ENCODE measurements around the gene POMGNT2. TPM values are rescaled to one million over a fixed set of nuclear protein-coding genes. Genes with fewer than 3 reads are reported as not detected.

The POMGNT2 gene
- total and polyA plus RNA-seq, 4 donors: 5.8 to 6.6 (median 6.5) TPM

DNA sequence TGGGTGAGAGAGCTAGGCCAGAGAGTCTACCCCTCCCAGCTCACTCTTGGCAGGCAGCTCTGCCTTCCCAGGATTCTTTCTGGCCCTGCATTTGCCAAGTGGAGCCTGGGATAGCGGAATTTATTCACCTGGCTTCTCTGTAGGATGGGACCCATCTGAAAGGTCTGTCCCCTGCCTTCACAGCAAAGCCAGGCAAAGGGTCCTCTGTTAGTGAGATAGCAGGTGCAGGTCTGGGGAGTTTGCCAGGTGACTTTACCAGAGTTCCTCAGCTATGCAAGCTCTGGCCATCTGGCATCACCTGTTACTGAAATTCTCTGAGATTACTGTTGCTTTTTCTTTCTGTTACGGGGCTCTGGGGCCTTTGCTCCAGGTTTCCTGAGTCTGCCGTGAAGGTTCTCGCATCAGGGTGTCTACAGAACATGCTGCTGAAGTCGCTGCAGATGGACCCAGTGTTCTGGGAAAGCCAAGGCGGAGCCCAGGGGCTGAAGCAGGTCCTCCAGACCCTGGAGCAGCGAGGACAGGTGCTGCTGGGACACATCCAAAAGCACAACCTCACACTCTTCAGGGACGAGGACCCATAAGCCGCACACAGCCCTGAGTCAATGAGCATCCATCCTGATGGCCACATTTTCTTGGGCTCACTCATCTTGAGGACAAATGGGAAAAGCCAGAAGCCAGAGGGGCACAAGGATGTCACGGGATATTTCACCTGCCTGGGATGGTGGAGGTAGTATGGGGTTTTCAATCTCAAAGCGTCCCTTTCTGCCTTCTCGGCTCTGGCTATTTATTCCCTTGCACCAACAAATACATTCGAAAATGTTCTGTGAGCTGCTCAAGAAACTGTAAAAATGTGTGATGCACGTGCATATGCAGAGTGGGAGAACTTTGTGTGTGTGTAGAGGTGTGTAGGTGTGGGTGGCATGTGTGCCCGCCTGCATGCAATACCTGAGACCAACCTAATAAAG, 49.8 kb downstream of the POMGNT2 start:
- Histone ChIP-seq H3K36me3 (ENCODE audit: control insufficient read depth in 4 of 4, insufficient read depth in 3 of 4, low read depth in 1 of 4, low read length in 3 of 4) (peaks cover 0 to 21% (median 3%) of the 10 kb centered on the region in 4 donors), H3K27ac (ENCODE audit: low read depth in 1 of 2, low read length in 2 of 2) (no peak overlapping the region), H3K9ac (ENCODE audit: low read depth in 1 of 2, low read length in 2 of 2) (no peak overlapping the region), H3K4me3 (ENCODE audit: low read depth in 1 of 3, low read length in 3 of 3) (no peak overlapping the region), H3K9me3 (ENCODE audit: control insufficient read depth in 4 of 4, low read length in 3 of 4) (no peaks in the 10 kb centered on the region), H3K4me1 (ENCODE audit: control insufficient read depth in 4 of 4, insufficient read depth in 4 of 4, low read length in 3 of 4) (no peaks in the 10 kb centered on the region), H3K27me3 (ENCODE audit: control insufficient read depth in 4 of 4, insufficient read depth in 4 of 4, low read length in 3 of 4) (no peaks in the 10 kb centered on the region)
- peak; percentile 19 for DNase-seq (ENCODE audit: low spot score)
- TF ChIP-seq ZBTB33 (IDR thresholded peaks at IDR 0.05) (no peak), RAD21 (IDR thresholded peaks at IDR 0.05) (no peak), MAX (IDR thresholded peaks at IDR 0.05) (no peak), FOXA2 (IDR thresholded peaks at IDR 0.05) (no peak), TAF1 (conservative IDR thresholded peaks at IDR 0.05) (no peak), REST (IDR thresholded peaks at IDR 0.05) (no peak), HNF4A (conservative IDR thresholded peaks at IDR 0.05) (no peak), HNF4G (IDR thresholded peaks at IDR 0.05) (no peak), EGR1 (IDR thresholded peaks at IDR 0.05; ENCODE audit: low read depth in 2 of 2) (no peak), RXRA (IDR thresholded peaks at IDR 0.05) (no peak), YY1 (IDR thresholded peaks at IDR 0.05) (no peak), SP1 (IDR thresholded peaks at IDR 0.05) (no peak)
- TF ChIP-seq, protein P1, sequence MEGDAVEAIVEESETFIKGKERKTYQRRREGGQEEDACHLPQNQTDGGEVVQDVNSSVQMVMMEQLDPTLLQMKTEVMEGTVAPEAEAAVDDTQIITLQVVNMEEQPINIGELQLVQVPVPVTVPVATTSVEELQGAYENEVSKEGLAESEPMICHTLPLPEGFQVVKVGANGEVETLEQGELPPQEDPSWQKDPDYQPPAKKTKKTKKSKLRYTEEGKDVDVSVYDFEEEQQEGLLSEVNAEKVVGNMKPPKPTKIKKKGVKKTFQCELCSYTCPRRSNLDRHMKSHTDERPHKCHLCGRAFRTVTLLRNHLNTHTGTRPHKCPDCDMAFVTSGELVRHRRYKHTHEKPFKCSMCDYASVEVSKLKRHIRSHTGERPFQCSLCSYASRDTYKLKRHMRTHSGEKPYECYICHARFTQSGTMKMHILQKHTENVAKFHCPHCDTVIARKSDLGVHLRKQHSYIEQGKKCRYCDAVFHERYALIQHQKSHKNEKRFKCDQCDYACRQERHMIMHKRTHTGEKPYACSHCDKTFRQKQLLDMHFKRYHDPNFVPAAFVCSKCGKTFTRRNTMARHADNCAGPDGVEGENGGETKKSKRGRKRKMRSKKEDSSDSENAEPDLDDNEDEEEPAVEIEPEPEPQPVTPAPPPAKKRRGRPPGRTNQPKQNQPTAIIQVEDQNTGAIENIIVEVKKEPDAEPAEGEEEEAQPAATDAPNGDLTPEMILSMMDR (IDR thresholded peaks at IDR 0.05; ENCODE audit: low read depth, low read length, missing input control): no peak
- 95% methylated on average over 15 of the region's 15 CpGs for WGBS

DNA sequence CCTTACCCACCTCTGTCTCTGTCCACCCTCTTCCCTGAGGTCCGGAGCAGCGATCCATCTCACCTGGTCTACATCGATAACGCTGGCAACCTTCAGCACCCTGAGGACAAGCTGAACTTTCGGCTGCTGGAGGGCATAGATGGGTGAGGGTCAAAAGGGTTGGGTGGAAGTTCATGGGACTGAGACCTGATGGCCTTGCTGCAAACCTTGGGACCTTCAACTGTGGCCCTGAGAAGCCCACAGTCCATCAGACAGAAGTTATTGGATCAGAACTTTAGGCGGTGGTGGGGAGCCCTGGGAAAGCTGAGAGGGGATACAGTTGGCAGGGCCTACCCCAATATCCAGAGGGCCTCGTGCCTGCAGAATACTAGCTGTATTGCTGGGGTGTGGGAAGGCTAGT, 50.5 kb downstream of the POMGNT2 start:
- Histone ChIP-seq H3K27ac (ENCODE audit: low read depth in 1 of 2, low read length in 2 of 2) (no peak overlapping the region), H3K4me3 (ENCODE audit: low read depth in 1 of 3, low read length in 3 of 3) (no peak overlapping the region), H3K9me3 (ENCODE audit: control insufficient read depth in 4 of 4, low read length in 3 of 4) (peaks cover 0 to 1% (median 0%) of the 10 kb centered on the region in 4 donors), H3K27me3 (ENCODE audit: control insufficient read depth in 4 of 4, insufficient read depth in 4 of 4, low read length in 3 of 4) (no peaks in the 10 kb centered on the region), H3K9ac (ENCODE audit: low read depth in 1 of 2, low read length in 2 of 2) (no peak overlapping the region), H3K4me1 (ENCODE audit: control insufficient read depth in 4 of 4, insufficient read depth in 4 of 4, low read length in 3 of 4) (no peaks in the 10 kb centered on the region), H3K36me3 (ENCODE audit: control insufficient read depth in 4 of 4, insufficient read depth in 3 of 4, low read depth in 1 of 4, low read length in 3 of 4) (peaks cover 0 to 17% (median 3%) of the 10 kb centered on the region in 4 donors)
- TF ChIP-seq HNF4A (conservative IDR thresholded peaks at IDR 0.05): no peak
- 95% methylated on average over 7 of the region's 7 CpGs for WGBS
- peak; percentile 8 for DNase-seq (ENCODE audit: low spot score)

Measured in liver (tissue), 9 donors.